Activated naive CD4-positive, alpha-beta T cell treated with anti-CD3 and anti-CD28 coated beads for 36 hours (primary cell): ENCODE measurements around the gene DAP. TPM values are rescaled to one million over a fixed set of nuclear protein-coding genes. Genes with fewer than 3 reads are reported as not detected.

Experiments
- CTCF ChIA-PET: fragments of 350-600 bp; sonication (Branson Sonifier 250); formaldehyde crosslinking; loops from one replicate; lab custom pipeline; 2021; ENCODE audit warnings: antibody characterized with exemption; lab: Charles Lee
- DNase-seq: peaks from one replicate; pipeline ENCODE4 v3.0.0-alpha.2; 2020
- H3K27ac Mint-ChIP-seq: one replicate; pipeline ENCODE4 v1.8.0; 2021; ENCODE audit warnings: mild to moderate bottlenecking, mixed read lengths
- H3K27me3 Mint-ChIP-seq: one replicate; pipeline ENCODE4 v1.8.0; 2021; ENCODE audit warnings: low read depth, mixed read lengths
- H3K36me3 Mint-ChIP-seq: one replicate; pipeline ENCODE4 v1.8.0; 2021; ENCODE audit warnings: low read depth, mixed read lengths
- H3K4me1 Mint-ChIP-seq: one replicate; pipeline ENCODE4 v1.8.0; 2021; ENCODE audit warnings: low read depth, mixed read lengths
- H3K4me3 Mint-ChIP-seq: one replicate; pipeline ENCODE4 v1.8.0; 2021; ENCODE audit warnings: mild to moderate bottlenecking, moderate library complexity, mixed read lengths
- H3K9me3 Mint-ChIP-seq: one replicate; pipeline ENCODE4 v1.8.0; 2021; ENCODE audit warnings: mixed read lengths
- intact Hi-C: fragments of 100-400 bp; cut with micrococcal nuclease; formaldehyde crosslinking; loops from one replicate; pipeline ENCODE4 v1.15.1; 2023
- total RNA-seq, 2 experiments: library from RNA; stranded (reverse); gene quantifications; one replicate each; pipeline ENCODE4 v1.2.3, GENCODE V29; 2021

Gene DAP
- total RNA-seq, 2 experiments from 2014 or later, result 29.5 to 29.7 TPM

- H3K9me3 Mint-ChIP-seq, result no peaks in the 10 kb centered on the region
- H3K4me1 Mint-ChIP-seq, result peaks cover 66% of the 10 kb centered on the region
- no peaks in the 10 kb centered on the region for H3K27me3 Mint-ChIP-seq
- no peak overlapping the region for H3K27ac Mint-ChIP-seq
- no peak for DNase-seq
- intact Hi-C loops, result loop anchor here (2.0 kb wide), 2 partner anchors 179 to 387 kb away; no protein-coding TSS in a partner anchor
- H3K36me3 Mint-ChIP-seq, result peaks cover 10% of the 10 kb centered on the region
- no peak overlapping the region for H3K4me3 Mint-ChIP-seq
- CTCF ChIA-PET, result interaction anchor here (1.1 kb wide), 2 partner anchors 23 to 303 kb away, joined by 3 read pairs; no protein-coding TSS in a partner anchor
Measured at GRCh38 chr5:10757922-10758555, 3.0 kb downstream of the DAP start.

GRCh38 chr5:10757043-10757442 is 4.0 kb downstream of the DAP start:
- Mint-ChIP-seq H3K9me3 (no peaks in the 10 kb centered on the region), H3K27me3 (no peaks in the 10 kb centered on the region), H3K36me3 (peaks cover 12% of the 10 kb centered on the region), H3K4me1 (peaks cover 66% of the 10 kb centered on the region), H3K4me3 (no peak overlapping the region), H3K27ac (peak overlapping the region; percentile 9)
- CTCF ChIA-PET, result interaction anchor here (0.6 kb wide), 1 partner anchor 12 kb away, joined by 3 read pairs; no protein-coding TSS in a partner anchor
- intact Hi-C loops, result loop anchor here (2.0 kb wide), 2 partner anchors 178 to 388 kb away; no protein-coding TSS in a partner anchor
- no peak for DNase-seq

GRCh38 chr5:10756549-10756948 is 4.5 kb downstream of the DAP start:
- H3K4me1 Mint-ChIP-seq, result peaks cover 61% of the 10 kb centered on the region
- peaks cover 12% of the 10 kb centered on the region for H3K36me3 Mint-ChIP-seq
- peak; percentile 51 for DNase-seq

GRCh38 chr5:10753178-10753577 is 7.9 kb downstream of the DAP start:
- Mint-ChIP-seq H3K27me3 (no peaks in the 10 kb centered on the region), H3K4me1 (peaks cover 41% of the 10 kb centered on the region), H3K4me3 (no peak overlapping the region), H3K36me3 (peaks cover 16% of the 10 kb centered on the region), H3K27ac (no peak overlapping the region), H3K9me3 (no peaks in the 10 kb centered on the region)
- intact Hi-C loops, result no loop called here
- CTCF ChIA-PET, result interaction anchor here (0.7 kb wide), 1 partner anchor 47 kb away, joined by 4 read pairs; no protein-coding TSS in a partner anchor
- no peak for DNase-seq

More at GRCh38 chr5:10756549-10756948, 4.5 kb downstream of the DAP start:
- Mint-ChIP-seq H3K27ac (peak overlapping the region; percentile 10), H3K9me3 (no peaks in the 10 kb centered on the region), H3K27me3 (no peaks in the 10 kb centered on the region), H3K4me3 (no peak overlapping the region)
- CTCF ChIA-PET, result interaction anchor here (0.6 kb wide), 1 partner anchor 11 kb away, joined by 3 read pairs; no protein-coding TSS in a partner anchor
- intact Hi-C loops, result loop anchor here (2.0 kb wide), 2 partner anchors 178 to 388 kb away; no protein-coding TSS in a partner anchor

- H3K27ac Mint-ChIP-seq, result no peak overlapping the region
- CTCF ChIA-PET, result interaction anchor here (0.7 to 1.5 kb wide), 2 partner anchors 14 to 46 kb away, joined by 4 to 5 read pairs; no protein-coding TSS in a partner anchor
- no peaks in the 10 kb centered on the region for H3K27me3 Mint-ChIP-seq
- H3K36me3 Mint-ChIP-seq, result peaks cover 16% of the 10 kb centered on the region
- H3K4me1 Mint-ChIP-seq, result peaks cover 35% of the 10 kb centered on the region
- intact Hi-C loops, result no loop called here
- H3K4me3 Mint-ChIP-seq, result no peak overlapping the region
- no peaks in the 10 kb centered on the region for H3K9me3 Mint-ChIP-seq
- DNase-seq, result no peak
Measured at GRCh38 chr5:10752451-10752850, 8.6 kb downstream of the DAP start.

- CTCF ChIA-PET, result no interaction called here
- Mint-ChIP-seq H3K4me3 (no peak overlapping the region), H3K36me3 (peaks cover 29% of the 10 kb centered on the region), H3K27me3 (no peaks in the 10 kb centered on the region), H3K27ac (no peak overlapping the region), H3K9me3 (no peaks in the 10 kb centered on the region), H3K4me1 (peaks cover 21% of the 10 kb centered on the region)
- intact Hi-C loops, result no loop called here
- no peak for DNase-seq
Measured at GRCh38 chr5:10750909-10751308, 10.1 kb downstream of the DAP start.

GRCh38 chr5:10747678-10748622 is 13.1 kb downstream of the DAP start:
- H3K9me3 Mint-ChIP-seq, result no peaks in the 10 kb centered on the region
- peaks cover 41% of the 10 kb centered on the region for H3K36me3 Mint-ChIP-seq
- DNase-seq, result no peak
- H3K4me1 Mint-ChIP-seq, result no peaks in the 10 kb centered on the region
- intact Hi-C loops, result no loop called here
- no peaks in the 10 kb centered on the region for H3K27me3 Mint-ChIP-seq
- no peak overlapping the region for H3K27ac Mint-ChIP-seq
- CTCF ChIA-PET, result interaction anchor here (0.6 kb wide), 1 partner anchor 169 kb away, joined by 5 read pairs; no protein-coding TSS in a partner anchor
- H3K4me3 Mint-ChIP-seq, result no peak overlapping the region

GRCh38 chr5:10746711-10747110 is 14.3 kb downstream of the DAP start:
- intact Hi-C loops, result no loop called here
- Mint-ChIP-seq H3K27ac (no peak overlapping the region), H3K4me3 (no peak overlapping the region), H3K9me3 (no peaks in the 10 kb centered on the region), H3K36me3 (peaks cover 51% of the 10 kb centered on the region), H3K4me1 (no peaks in the 10 kb centered on the region), H3K27me3 (no peaks in the 10 kb centered on the region)
- no peak for DNase-seq
- CTCF ChIA-PET, result interaction anchor here (0.7 kb wide), 1 partner anchor 10 kb away, joined by 5 read pairs; no protein-coding TSS in a partner anchor

GRCh38 chr5:10745133-10745532 is 15.9 kb downstream of the DAP start:
- H3K27me3 Mint-ChIP-seq, result no peaks in the 10 kb centered on the region
- H3K4me3 Mint-ChIP-seq, result no peak overlapping the region
- H3K36me3 Mint-ChIP-seq, result peaks cover 66% of the 10 kb centered on the region
- intact Hi-C loops, result no loop called here
- H3K9me3 Mint-ChIP-seq, result peaks cover 1% of the 10 kb centered on the region
- CTCF ChIA-PET, result interaction anchor here (0.6 kb wide), 2 partner anchors 12 to 269 kb away, joined by 3 read pairs; no protein-coding TSS in a partner anchor
- no peak for DNase-seq
- no peak overlapping the region for H3K27ac Mint-ChIP-seq
- no peaks in the 10 kb centered on the region for H3K4me1 Mint-ChIP-seq

GRCh38 chr5:10744681-10745080 is 16.4 kb downstream of the DAP start:
- peaks cover 1% of the 10 kb centered on the region for H3K9me3 Mint-ChIP-seq
- no peaks in the 10 kb centered on the region for H3K4me1 Mint-ChIP-seq
- intact Hi-C loops, result no loop called here
- DNase-seq, result no peak
- no peak overlapping the region for H3K27ac Mint-ChIP-seq
- H3K4me3 Mint-ChIP-seq, result no peak overlapping the region
- no peaks in the 10 kb centered on the region for H3K27me3 Mint-ChIP-seq
- CTCF ChIA-PET, result no interaction called here
- peaks cover 67% of the 10 kb centered on the region for H3K36me3 Mint-ChIP-seq

GRCh38 chr5:10743951-10744350 is 17.1 kb downstream of the DAP start:
- intact Hi-C loops, result no loop called here
- peaks cover 1% of the 10 kb centered on the region for H3K9me3 Mint-ChIP-seq
- CTCF ChIA-PET, result interaction anchor here (0.6 kb wide), 1 partner anchor 35 kb away, joined by 4 read pairs; no protein-coding TSS in a partner anchor
- H3K4me1 Mint-ChIP-seq, result no peaks in the 10 kb centered on the region
- peaks cover 70% of the 10 kb centered on the region for H3K36me3 Mint-ChIP-seq
- DNase-seq, result no peak
- no peak overlapping the region for H3K27ac Mint-ChIP-seq
- H3K27me3 Mint-ChIP-seq, result no peaks in the 10 kb centered on the region
- H3K4me3 Mint-ChIP-seq, result no peak overlapping the region

GRCh38 chr5:10743526-10743925 is 17.5 kb downstream of the DAP start:
- Mint-ChIP-seq H3K27ac (no peak overlapping the region), H3K4me3 (no peak overlapping the region), H3K4me1 (peaks cover 2% of the 10 kb centered on the region), H3K36me3 (peaks cover 73% of the 10 kb centered on the region), H3K9me3 (peaks cover 1% of the 10 kb centered on the region), H3K27me3 (no peaks in the 10 kb centered on the region)
- CTCF ChIA-PET, result interaction anchor here (0.6 kb wide), 1 partner anchor 35 kb away, joined by 4 read pairs; no protein-coding TSS in a partner anchor
- no peak for DNase-seq
- intact Hi-C loops, result no loop called here
